ENCODE data around the gene RNF40. TPM values are rescaled to one million over a fixed set of nuclear protein-coding genes. Genes with fewer than 3 reads are reported as not detected.

The RNF40 gene
- total RNA-seq, result 100 to 1,000 TPM; 120 to 161 TPM

DNA sequence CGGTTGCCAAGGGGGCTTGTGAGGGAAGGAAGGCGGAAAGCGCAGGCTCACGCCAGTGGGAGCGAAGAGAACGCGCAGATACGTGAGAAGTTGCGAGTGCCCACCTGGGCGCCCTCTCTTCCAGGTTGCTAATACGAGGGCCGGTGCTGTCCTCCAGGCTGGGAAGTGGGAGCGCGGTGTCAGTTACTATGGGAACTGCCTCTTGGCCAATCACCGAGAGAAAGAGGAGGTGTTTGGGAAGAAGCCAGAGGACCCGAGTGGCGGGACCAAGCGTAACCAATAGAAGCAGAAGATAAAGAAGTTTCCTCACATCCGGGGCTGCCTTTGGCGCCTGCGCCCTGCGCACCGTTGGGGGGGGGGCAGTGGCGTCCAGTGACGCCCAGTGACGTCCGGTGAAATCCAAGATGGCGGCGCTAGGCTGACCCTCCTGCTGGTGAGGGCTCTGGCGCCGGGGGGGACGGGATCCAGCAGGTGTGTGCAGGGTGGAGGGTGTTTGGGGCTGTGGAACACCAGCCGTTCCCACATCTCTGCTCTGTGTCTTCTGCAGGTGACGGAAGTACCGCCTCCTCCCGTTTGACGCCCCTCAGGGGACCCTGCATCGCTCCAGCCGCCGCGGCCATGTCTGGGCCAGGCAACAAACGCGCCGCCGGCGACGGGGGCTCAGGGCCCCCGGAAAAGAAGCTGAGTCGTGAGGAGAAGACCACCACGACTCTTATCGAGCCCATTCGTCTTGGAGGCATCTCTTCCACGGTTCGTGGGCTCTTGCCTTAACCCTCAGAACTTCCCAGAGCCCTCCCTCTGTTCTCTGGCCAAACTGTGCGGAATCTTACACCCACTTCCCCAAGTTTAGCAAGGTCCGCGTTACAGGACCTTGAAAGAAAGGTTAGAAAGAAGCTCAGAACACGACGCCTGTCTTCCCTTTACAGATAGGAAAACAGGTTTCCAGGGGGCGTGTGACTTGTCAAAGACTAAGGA lies at the start of gene RNF40, which contains the start of gene CFAP119:
RNF40 (plus strand) TSS at position 395 of the 975 bp plus-strand sequence; CDS start at position 619, 224 bp downstream.
CFAP119 (minus strand) TSS at position 135 of the 975 bp plus-strand sequence. CDS start 314 bp downstream, outside the sequence.
- DNase-seq (ENCODE audit: low spot score) (peak; percentile 94), ATAC-seq (peak; percentile 97)
- no peaks in the 10 kb centered on the region for H3K27me3 Mint-ChIP-seq
- H3K9me3 Mint-ChIP-seq, result no peaks in the 10 kb centered on the region
- H3K4me1 Mint-ChIP-seq (ENCODE audit: low read depth in 2 of 2), result peaks cover 34 to 38% of the 10 kb centered on the region in 2 donors
- peak within 1 kb of the TSS; percentile 94 for H3K4me3 Mint-ChIP-seq
- H3K36me3 Mint-ChIP-seq, result peaks cover 17% of the 10 kb centered on the region
- H3K27ac Mint-ChIP-seq, result peak within 1 kb of the TSS; percentile 71 to 91

DNA sequence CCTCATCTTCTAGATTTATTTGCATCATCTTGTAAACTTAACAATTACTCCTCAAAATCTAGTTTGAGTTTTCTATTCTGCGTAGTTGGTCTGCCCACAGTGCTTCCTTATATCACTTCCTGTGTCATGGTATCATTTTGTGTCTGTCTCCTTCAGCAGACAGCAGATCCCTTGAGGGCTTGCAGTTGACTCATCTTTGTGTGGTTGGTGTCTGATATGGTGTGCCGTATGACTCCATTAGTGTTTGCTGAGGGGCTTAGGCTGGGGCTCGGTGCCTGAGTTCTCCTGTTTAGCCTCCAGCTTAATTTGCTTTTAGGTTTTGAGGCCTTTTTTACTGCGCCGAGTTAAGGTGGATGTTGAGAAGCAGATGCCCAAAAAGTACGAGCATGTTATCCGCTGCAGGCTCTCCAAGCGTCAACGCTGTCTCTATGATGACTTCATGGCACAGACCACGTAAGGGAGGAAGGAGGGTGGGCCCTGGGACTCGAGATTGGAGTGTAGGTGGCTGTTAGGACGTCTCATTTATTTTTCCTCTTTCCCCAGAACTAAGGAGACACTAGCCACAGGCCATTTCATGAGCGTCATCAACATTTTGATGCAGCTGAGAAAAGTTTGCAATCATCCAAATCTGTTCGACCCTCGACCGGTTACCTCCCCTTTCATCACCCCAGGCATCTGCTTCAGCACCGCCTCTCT lies 46.2 kb upstream of the RNF40 start:
- Mint-ChIP-seq H3K4me3 (peak overlapping the region; percentile 91), H3K9me3 (peaks cover 4% of the 10 kb centered on the region), H3K27me3 (no peaks in the 10 kb centered on the region), H3K4me1 (ENCODE audit: low read depth in 2 of 2) (peaks cover 45 to 50% of the 10 kb centered on the region in 2 donors), H3K27ac (peak overlapping the region; percentile 92 to 96), H3K36me3 (peaks cover 60% of the 10 kb centered on the region)
- DNase-seq (ENCODE audit: low spot score) (peak; percentile 82), ATAC-seq (peak; percentile 94 to 99)

DNA sequence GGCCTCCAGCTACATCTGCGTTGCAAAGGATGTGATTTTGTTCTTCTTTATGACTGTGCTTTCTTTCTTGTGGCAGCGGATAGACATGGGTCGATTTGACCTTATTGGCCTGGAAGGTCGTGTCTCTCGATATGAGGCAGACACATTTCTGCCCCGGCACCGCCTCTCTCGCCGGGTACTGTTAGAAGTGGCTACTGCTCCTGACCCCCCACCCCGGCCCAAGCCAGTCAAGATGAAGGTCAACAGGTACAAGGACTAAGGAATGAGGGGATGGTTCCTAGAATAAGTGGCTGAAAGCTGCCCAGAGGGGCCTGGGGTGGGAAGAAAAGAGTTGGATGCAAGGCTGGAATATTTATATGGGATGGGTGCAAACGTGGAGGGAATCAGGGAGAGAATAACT lies 42.0 kb upstream of the RNF40 start:
- Mint-ChIP-seq H3K4me1 (ENCODE audit: low read depth in 2 of 2) (peaks cover 37 to 41% of the 10 kb centered on the region in 2 donors), H3K27ac (no peak overlapping the region), H3K4me3 (no peak overlapping the region), H3K9me3 (no peaks in the 10 kb centered on the region), H3K27me3 (no peaks in the 10 kb centered on the region), H3K36me3 (peaks cover 63% of the 10 kb centered on the region)
- DNase-seq (ENCODE audit: low spot score) (no peak), ATAC-seq (no peak)

DNA sequence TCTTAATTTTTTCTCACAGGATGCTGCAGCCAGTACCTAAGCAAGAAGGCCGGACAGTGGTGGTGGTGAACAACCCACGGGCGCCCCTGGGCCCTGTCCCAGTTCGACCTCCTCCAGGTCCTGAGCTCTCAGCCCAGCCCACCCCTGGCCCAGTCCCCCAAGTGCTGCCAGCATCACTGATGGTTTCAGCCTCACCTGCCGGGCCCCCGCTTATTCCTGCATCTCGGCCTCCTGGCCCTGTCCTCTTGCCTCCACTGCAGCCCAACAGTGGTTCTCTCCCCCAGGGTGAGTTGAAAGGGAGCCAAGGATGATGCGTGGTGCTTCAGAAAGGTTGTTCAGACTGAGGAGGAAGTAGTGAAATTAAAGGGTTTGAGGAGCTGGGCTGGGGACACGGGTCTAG lies 41.4 kb upstream of the RNF40 start:
- no peaks in the 10 kb centered on the region for H3K9me3 Mint-ChIP-seq
- H3K27me3 Mint-ChIP-seq, result no peaks in the 10 kb centered on the region
- DNase-seq (ENCODE audit: low spot score) (no peak), ATAC-seq (no peak)
- no peak overlapping the region for H3K4me3 Mint-ChIP-seq
- peaks cover 61% of the 10 kb centered on the region for H3K36me3 Mint-ChIP-seq
- H3K27ac Mint-ChIP-seq, result no peak overlapping the region
- H3K4me1 Mint-ChIP-seq (ENCODE audit: low read depth in 2 of 2), result peaks cover 31 to 37% of the 10 kb centered on the region in 2 donors

DNA sequence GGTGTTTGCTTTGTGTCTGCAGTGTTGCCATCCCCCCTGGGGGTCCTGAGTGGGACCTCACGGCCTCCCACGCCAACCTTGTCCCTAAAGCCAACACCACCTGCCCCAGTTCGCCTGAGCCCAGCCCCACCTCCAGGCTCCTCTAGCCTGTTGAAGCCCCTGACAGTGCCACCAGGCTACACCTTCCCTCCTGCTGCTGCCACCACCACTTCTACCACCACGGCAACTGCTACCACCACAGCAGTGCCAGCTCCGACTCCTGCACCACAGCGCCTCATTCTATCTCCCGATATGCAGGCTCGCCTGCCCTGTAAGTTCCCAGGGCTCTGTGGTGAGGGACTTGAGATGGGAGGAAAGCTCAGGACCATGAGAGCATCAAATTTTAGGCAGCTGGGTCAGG lies 41.0 kb upstream of the RNF40 start:
- Mint-ChIP-seq H3K27ac (peak overlapping the region; percentile 9 to 48), H3K4me1 (ENCODE audit: low read depth in 2 of 2) (peaks cover 26 to 35% of the 10 kb centered on the region in 2 donors), H3K36me3 (peaks cover 56% of the 10 kb centered on the region), H3K9me3 (no peaks in the 10 kb centered on the region), H3K4me3 (no peak overlapping the region), H3K27me3 (no peaks in the 10 kb centered on the region)
- DNase-seq (ENCODE audit: low spot score), result no peak
- ATAC-seq, result no peak

DNA sequence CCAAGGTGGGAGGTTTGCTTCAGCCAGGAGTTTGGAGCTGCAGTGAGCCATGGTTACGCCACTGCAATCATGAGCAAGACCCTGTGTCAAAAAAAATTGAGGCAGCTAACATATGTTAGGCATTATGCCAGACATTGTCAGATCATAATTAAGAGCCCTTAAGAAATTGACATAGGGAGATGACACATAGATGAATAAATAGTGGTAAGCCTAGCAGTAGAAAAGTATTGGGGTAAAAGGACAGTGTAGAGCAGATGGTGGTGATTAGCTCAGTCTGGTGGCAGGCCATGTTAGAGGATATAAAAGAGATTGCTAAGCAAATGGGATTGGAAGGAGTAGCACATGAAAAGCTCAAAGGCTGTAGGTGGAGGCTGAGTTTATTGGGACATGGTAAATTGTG lies 40.5 kb upstream of the RNF40 start:
- Mint-ChIP-seq H3K4me3 (no peak overlapping the region), H3K9me3 (no peaks in the 10 kb centered on the region), H3K4me1 (ENCODE audit: low read depth in 2 of 2) (peaks cover 22 to 31% of the 10 kb centered on the region in 2 donors), H3K36me3 (peaks cover 52% of the 10 kb centered on the region), H3K27me3 (no peaks in the 10 kb centered on the region), H3K27ac (peak overlapping the region; percentile 9 to 48)
- DNase-seq (ENCODE audit: low spot score) (no peak), ATAC-seq (no peak)

DNA sequence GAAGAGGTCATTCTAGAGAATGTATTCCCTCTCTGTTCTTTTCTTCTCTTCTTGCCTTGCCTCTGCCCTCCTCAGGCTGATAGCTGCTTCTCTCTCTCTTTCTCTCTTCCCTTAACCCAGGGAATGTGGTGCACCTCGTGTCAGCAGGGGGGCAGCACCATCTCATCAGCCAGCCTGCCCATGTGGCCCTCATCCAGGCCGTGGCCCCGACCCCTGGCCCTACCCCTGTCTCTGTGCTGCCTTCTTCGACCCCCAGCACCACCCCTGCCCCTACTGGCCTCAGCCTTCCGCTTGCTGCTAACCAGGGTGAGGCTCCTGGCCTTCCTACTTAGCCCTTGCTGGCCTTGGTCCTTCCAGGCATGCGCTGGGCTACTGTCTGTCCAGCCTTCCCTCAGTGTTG lies 39.7 kb upstream of the RNF40 start:
- Mint-ChIP-seq H3K9me3 (no peaks in the 10 kb centered on the region), H3K27ac (peak overlapping the region in 1 of 2 donors; percentile 12), H3K27me3 (no peaks in the 10 kb centered on the region), H3K4me3 (no peak overlapping the region), H3K36me3 (peaks cover 44% of the 10 kb centered on the region), H3K4me1 (ENCODE audit: low read depth in 2 of 2) (peaks cover 17 to 25% of the 10 kb centered on the region in 2 donors)
- DNase-seq (ENCODE audit: low spot score) (no peak), ATAC-seq (peak in 1 of 2 donors; percentile 31)

DNA sequence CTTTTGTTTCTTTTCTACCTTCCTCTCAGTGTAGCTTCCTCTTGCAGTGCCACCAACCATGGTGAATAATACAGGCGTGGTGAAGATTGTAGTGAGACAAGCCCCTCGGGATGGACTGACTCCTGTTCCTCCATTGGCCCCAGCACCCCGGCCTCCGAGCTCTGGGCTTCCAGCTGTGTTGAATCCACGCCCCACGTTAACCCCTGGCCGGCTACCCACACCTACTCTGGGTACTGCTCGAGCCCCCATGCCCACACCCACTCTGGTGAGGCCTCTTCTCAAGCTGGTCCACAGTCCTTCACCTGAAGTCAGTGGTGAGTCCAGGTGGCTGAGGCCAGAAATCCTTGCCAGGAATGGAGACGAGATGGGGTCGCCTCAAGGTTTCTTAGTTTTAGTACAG lies 39.2 kb upstream of the RNF40 start:
- peaks cover 17 to 26% of the 10 kb centered on the region in 2 donors for H3K4me1 Mint-ChIP-seq (ENCODE audit: low read depth in 2 of 2)
- DNase-seq (ENCODE audit: low spot score), result no peak
- H3K27ac Mint-ChIP-seq, result peak overlapping the region; percentile 12 to 42
- H3K4me3 Mint-ChIP-seq, result no peak overlapping the region
- ATAC-seq, result no peak
- no peaks in the 10 kb centered on the region for H3K9me3 Mint-ChIP-seq
- no peaks in the 10 kb centered on the region for H3K27me3 Mint-ChIP-seq
- peaks cover 46% of the 10 kb centered on the region for H3K36me3 Mint-ChIP-seq

DNA sequence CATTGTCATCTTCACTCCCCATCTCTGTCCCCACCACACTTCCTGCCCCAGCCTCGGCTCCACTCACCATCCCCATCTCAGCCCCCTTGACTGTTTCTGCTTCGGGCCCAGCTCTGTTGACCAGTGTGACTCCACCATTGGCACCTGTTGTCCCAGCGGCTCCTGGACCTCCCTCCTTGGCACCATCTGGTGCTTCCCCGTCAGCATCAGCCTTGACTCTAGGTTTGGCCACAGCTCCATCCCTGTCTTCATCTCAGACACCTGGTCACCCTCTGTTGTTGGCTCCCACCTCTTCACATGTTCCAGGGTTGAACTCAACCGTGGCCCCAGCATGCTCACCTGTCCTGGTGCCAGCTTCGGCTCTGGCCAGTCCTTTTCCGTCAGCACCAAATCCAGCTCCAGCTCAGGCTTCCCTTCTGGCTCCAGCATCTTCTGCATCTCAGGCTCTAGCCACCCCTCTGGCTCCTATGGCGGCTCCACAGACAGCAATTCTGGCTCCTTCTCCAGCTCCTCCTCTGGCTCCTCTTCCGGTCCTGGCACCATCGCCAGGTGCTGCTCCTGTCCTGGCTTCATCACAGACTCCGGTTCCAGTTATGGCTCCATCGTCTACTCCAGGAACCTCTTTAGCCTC lies 38.3 kb upstream of the RNF40 start:
- no peaks in the 10 kb centered on the region for H3K9me3 Mint-ChIP-seq
- H3K4me1 Mint-ChIP-seq (ENCODE audit: low read depth in 2 of 2), result peaks cover 17 to 28% of the 10 kb centered on the region in 2 donors
- DNase-seq (ENCODE audit: low spot score), result no peak
- H3K4me3 Mint-ChIP-seq, result no peak overlapping the region
- ATAC-seq, result peak in 1 of 2 donors; percentile 48
- peaks cover 50% of the 10 kb centered on the region for H3K36me3 Mint-ChIP-seq
- H3K27ac Mint-ChIP-seq, result peak overlapping the region; percentile 12 to 42
- no peaks in the 10 kb centered on the region for H3K27me3 Mint-ChIP-seq

DNA sequence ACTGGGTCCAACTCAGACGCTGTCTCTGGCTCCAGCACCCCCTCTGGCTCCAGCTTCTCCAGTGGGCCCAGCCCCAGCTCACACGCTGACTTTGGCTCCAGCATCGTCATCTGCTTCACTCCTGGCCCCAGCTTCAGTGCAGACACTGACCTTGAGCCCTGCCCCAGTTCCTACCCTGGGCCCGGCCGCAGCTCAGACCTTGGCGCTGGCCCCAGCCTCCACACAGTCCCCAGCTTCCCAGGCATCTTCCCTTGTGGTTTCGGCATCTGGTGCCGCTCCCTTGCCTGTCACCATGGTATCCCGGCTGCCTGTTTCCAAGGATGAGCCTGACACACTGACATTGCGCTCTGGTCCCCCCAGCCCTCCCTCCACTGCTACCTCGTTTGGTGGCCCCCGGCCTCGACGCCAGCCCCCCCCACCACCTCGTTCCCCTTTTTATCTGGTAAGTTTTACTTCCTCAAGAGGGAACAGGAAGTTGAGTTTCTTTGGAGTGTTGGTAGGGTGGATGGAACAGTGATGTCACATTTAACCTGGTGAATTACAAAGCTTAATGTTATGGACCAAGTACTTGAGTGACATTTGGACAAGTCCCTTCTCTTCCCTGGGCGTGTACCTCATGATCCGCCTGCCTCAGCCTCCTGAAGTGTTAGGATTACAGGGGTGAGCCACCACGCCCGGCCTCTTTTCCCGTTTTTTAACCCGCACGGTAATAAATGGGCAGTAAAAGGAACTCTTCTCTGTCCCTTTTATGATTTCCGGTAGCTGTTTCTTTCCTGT lies 37.3 kb upstream of the RNF40 start:
- Mint-ChIP-seq H3K4me3 (no peak overlapping the region), H3K4me1 (ENCODE audit: low read depth in 2 of 2) (peaks cover 17 to 29% of the 10 kb centered on the region in 2 donors), H3K9me3 (no peaks in the 10 kb centered on the region), H3K27me3 (no peaks in the 10 kb centered on the region), H3K27ac (no peak overlapping the region), H3K36me3 (peaks cover 54% of the 10 kb centered on the region)
- DNase-seq (ENCODE audit: low spot score) (no peak), ATAC-seq (no peak)

DNA sequence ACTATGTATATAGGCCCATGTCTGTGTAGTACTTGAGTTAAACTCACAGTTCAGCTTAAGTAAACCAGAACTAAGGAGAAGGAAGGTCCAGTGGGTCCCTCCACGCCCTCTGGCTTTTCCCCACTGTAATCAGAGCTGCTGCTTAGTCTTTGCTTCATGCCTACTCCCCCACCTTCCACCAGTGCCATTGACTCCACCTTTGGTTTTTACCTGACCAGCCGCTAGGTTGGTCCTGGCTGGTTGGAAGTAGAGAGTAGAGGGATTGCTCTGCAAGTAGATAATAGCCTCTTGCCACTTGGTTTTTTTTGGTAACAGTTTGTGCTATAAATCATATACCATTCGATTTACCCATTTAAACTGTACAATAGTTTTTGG lies 36.7 kb upstream of the RNF40 start:
- Mint-ChIP-seq H3K4me1 (ENCODE audit: low read depth in 2 of 2) (peaks cover 17 to 27% of the 10 kb centered on the region in 2 donors), H3K36me3 (peaks cover 49% of the 10 kb centered on the region), H3K9me3 (no peaks in the 10 kb centered on the region), H3K4me3 (no peak overlapping the region), H3K27ac (no peak overlapping the region), H3K27me3 (no peaks in the 10 kb centered on the region)
- ATAC-seq (no peak), DNase-seq (ENCODE audit: low spot score) (no peak)

DNA sequence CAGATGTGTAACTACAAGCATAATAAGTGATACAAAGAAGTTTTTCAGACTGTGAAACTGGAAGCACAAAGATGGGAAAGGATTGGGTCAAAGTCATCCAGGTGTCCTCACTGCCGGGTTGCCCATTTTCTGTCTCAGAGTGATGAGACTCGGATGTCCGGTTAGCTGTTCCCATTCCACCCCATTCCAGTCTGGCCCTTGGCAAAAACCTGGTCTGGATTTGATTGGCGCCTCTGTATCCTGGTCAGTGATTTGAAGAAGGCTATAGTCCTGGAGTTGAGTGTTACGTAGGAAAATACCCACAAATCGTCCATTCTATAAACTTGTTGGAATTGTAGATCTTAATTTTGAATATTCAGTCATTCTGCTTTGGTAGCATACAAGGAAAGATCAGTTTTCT lies 33.8 kb upstream of the RNF40 start:
- DNase-seq (ENCODE audit: low spot score), result no peak
- Mint-ChIP-seq H3K4me1 (ENCODE audit: low read depth in 2 of 2) (peaks cover 7 to 14% of the 10 kb centered on the region in 2 donors), H3K27ac (peak overlapping the region in 1 of 2 donors; percentile 10), H3K4me3 (no peak overlapping the region), H3K36me3 (peaks cover 42% of the 10 kb centered on the region), H3K9me3 (no peaks in the 10 kb centered on the region), H3K27me3 (no peaks in the 10 kb centered on the region)
- ATAC-seq, result no peak
